ENCODE data around the gene IMPG1. TPM values are rescaled to one million over a fixed set of nuclear protein-coding genes. Genes with fewer than 3 reads are reported as not detected.

IMPG1 gene, protein sequence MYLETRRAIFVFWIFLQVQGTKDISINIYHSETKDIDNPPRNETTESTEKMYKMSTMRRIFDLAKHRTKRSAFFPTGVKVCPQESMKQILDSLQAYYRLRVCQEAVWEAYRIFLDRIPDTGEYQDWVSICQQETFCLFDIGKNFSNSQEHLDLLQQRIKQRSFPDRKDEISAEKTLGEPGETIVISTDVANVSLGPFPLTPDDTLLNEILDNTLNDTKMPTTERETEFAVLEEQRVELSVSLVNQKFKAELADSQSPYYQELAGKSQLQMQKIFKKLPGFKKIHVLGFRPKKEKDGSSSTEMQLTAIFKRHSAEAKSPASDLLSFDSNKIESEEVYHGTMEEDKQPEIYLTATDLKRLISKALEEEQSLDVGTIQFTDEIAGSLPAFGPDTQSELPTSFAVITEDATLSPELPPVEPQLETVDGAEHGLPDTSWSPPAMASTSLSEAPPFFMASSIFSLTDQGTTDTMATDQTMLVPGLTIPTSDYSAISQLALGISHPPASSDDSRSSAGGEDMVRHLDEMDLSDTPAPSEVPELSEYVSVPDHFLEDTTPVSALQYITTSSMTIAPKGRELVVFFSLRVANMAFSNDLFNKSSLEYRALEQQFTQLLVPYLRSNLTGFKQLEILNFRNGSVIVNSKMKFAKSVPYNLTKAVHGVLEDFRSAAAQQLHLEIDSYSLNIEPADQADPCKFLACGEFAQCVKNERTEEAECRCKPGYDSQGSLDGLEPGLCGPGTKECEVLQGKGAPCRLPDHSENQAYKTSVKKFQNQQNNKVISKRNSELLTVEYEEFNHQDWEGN
- total RNA-seq (2022; extraction: Qiagen RNA extraction; ENCODE audit: low read depth), result not detected in 5 replicates

DNA sequence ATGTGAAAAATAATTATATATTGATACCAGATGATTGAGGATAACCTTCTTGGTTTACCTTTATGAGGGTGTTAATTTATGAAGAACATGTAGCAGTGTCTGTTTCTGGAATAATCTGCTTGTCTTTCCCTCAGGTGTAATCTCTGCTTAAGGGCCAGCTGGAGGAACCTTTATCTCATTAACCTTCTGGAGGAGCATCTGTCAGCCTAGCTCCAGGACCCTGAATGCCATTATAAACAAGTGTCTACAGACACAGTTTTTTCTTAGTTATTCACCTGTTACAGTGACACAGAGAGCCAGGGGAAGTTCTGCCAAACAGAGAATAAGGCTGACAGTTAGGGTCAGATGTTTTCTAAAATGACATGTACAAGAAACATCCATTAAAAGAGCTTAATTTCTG, at the start of gene IMPG1:
Gene IMPG1, minus strand, starts transcription at position 101 of the 400 bp plus-strand sequence. CDS start 174 bp downstream, outside the sequence.

